Measurements from ENCODE around the gene EVX2.

Gene EVX2

DNA sequence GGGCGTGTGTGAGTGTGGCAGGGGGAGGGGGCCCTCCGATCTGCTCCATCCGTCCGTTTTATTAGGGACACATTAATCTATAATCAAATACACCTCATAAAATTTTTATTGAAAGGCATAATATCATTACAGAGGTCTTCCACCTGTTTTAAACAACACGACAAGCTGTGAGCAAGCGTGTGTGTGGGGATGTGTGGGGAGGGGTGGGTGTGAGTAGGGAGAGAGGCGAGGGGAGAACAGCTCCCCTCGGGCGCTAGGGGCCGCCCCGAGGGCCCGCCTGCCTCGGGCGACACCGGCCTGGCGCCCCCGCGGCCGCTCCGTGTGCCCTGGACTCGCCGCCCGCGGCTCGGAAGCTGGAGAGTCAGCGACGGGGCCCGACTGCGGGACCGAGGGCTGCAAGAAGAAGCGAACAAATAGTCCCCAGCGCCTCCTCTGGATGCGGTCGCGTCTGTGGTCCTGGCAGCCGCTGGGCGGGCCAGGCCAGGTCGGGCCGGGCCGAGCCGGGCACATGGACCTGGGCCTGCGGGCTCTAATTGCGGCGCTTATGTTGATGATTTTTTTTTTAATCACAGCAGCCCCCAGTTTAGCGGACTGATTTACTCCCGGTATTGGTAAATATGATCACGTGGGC, 38.4 kb upstream of the EVX2 start:
- no peak for DNase-seq (ENCODE audit: low spot score)

DNA sequence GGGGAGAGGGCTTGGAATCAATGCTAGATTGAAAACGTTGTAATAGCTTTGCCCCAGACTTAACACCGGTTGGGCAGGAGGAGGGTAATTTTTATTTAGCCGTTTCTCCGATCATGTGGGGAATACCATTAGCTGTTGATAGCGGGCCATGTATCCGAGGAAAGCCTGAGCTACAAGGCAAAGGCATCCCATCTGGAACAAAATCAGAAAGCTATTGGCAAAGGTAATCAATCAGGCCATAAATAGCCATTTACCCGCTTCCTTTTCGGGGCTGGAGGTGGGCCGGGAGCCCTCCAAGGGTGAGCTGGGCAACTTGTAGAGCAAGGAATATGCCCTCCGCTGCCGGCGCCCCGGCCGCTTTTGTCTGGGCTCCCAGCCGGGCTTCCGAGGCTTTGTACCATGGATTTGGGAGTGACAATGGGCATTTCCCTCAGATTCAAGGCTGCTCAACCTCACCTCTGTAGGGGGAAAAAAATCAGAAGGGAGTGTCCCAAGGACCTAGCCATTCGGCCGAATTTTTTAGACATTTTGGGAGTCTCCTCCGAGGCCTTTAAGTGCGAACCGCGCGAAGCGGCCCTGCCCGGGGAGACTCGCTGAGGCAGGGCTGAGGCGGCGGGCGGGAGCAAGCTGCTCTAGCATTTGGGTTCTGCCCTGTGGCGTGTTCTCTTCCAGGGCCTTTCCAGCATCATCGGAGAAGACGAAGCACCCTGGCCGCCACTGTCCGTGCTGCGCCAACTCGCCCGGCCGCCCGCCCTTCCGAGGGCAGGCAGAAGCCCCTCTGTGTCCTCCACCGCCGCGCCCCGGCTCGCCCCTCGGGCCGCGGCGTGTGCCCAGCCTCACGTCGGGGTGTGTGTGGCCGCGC, 37.7 kb upstream of the EVX2 start:
- DNase-seq (ENCODE audit: low spot score): no peak

DNA sequence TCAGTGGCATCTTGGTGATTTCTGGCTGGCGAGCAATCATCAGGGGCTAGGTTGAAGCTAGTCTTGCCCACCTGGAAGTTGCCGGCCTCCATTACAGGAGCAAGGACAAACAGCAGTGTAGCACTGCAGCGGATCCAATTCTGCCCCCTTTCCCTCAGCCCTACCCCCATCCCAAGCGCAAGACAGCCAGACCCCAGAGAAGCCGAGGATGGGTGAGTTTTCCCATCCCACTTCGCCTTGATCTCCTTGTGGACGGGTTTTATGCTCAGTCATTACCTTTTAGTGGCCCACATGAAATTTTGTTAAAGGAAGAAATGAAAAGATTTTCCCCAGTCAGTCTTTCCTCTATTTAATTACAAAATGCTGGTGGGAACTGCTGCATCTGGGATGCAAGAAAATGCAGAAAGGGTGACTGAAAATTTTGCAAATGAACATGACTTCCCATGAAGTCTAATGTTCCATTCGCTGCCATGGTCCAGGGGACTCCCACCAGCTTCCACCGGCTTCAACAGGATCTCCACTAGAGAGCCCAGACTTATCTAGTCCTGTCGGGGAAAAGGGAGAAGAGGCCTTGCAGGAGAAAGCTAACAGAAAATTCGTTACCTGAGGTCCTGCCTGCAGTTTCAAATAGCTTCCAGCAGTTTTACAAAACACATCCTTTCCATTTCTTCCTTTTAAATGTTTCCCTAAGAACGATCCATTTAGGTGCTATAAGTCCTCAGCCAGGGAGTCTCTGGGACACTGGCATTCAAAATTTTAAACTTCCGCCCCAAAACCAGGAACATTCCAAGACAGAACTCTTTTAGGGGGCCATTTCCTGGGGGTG, 36.8 kb upstream of the EVX2 start:
- no peak for DNase-seq (ENCODE audit: low spot score)

DNA sequence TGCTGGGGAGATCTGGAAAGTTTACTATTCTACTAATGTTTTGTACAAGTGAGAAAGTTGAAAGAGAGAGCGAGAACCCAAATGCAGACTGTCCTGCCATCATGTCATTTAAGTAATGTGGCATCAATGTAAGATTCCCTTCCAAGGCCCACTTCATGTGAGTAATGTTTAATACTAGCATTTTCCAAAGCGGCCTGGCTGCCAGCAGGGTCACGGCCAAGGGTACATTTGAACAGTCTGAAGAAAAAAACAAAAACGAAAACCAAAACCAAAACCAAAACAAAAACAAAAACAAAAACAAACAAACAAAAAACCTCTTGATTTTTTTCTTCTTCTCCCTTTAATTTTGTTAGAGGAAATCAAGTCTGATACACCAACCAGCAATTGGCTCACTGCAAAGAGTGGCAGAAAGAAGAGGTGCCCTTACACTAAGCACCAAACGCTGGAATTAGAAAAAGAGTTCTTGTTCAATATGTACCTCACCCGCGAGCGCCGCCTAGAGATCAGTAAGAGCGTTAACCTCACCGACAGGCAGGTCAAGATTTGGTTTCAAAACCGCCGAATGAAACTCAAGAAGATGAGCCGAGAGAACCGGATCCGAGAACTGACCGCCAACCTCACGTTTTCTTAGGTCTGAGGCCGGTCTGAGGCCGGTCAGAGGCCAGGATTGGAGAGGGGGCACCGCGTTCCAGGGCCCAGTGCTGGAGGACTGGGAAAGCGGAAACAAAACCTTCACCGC, 35.0 kb upstream of the EVX2 start:
- no peak for DNase-seq (ENCODE audit: low spot score)

DNA sequence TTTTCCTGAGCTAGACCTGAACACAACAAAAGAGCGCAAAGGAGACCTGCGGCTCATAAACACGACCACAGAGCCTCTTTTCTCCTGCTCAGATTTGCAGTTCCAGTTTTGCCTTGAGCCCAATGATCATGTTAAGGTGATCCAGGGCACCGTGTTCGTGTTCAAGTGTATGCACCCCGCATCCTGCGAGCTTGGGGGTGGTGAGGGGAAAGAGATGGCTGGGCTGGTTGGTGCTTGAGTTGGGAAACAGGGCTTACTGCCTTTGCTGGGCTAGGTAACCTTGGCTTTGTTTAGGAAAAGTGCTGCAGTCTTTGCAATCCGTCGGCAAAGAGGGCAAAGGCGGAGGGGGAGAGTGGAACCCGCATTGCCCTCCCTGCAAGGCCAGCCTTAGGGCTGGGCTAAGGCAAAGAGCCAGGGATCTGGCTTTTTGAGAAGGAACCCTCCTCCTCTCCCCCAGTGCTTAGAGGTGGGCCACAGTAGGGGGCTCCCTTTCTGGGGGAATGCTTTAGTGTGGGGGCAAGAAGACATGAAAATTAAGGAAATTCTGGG, 34.1 kb upstream of the EVX2 start:
- no peak for DNase-seq (ENCODE audit: low spot score)

DNA sequence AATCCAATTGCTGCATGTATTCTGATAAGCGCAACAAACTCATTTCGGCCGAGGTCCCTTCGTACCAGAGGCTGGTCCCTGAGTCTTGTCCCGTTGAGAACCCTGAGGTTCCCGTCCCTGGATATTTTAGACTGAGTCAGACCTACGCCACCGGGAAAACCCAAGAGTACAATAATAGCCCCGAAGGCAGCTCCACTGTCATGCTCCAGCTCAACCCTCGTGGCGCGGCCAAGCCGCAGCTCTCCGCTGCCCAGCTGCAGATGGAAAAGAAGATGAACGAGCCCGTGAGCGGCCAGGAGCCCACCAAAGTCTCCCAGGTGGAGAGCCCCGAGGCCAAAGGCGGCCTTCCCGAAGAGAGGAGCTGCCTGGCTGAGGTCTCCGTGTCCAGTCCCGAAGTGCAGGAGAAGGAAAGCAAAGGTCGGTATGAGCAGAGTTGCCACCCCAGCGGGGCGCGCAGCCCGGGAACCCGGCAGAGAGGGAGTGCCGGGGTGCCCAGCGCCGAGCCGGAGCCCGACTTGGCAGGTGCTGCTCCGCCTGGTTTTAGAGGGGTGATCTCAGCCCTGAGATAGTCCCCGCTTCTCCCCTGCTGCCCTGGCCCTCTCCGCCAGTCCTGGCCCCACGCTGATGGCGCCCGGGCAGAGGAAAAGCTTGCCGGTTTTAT, 33.5 kb upstream of the EVX2 start:
- no peak for DNase-seq (ENCODE audit: low spot score)

DNA sequence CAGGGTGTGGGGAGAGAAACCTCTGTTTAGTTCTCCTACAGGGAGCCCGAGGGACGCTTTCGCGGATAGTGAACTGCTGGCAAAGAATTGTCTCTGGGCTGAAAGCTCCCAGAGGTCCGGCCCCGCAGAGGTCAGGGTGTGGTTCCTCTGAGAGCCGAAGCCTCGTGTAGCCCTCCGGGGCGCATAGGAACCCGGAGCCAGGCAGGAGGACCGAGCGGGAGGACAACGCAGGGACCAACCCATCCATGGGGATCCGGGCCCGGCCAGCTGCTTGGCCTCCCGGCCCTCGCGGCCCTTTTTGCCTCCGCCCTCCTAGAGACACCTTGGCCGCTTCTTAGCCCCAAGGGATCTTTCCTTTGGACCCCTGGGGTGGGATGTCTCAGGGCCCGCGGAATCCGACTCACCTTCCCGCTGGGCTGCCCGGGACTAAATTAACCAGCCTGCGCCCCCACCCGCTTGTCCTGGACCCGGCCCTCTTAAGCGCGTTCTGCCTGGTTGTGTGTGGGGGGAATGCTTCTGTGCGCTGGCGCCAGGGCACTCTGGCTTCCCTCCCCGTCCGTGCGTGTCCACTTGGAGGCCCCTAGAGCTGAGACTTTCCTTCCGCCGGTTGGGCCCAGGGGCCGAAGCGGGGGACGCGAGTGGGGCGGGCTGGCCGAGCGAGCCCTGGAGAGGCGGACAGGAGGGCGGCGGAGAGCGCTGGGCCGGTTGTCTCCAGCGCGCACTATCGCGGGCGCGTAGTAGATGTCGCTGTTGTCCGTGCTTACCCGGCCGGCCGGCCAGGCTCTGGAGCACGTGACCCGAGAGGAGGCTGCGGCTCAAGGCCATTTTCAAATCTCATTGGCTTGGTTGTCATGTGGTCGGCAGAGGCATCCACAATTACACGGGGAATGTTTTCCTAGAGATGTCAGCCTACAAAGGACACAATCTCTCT, 32.4 kb upstream of the EVX2 start, which contains the start of gene HOXD10:
Gene HOXD10, plus strand, starts transcription at position 896 of the 931 bp plus-strand sequence. CDS start 56 bp downstream, outside the sequence.
- DNase-seq (ENCODE audit: low spot score): no peak

DNA sequence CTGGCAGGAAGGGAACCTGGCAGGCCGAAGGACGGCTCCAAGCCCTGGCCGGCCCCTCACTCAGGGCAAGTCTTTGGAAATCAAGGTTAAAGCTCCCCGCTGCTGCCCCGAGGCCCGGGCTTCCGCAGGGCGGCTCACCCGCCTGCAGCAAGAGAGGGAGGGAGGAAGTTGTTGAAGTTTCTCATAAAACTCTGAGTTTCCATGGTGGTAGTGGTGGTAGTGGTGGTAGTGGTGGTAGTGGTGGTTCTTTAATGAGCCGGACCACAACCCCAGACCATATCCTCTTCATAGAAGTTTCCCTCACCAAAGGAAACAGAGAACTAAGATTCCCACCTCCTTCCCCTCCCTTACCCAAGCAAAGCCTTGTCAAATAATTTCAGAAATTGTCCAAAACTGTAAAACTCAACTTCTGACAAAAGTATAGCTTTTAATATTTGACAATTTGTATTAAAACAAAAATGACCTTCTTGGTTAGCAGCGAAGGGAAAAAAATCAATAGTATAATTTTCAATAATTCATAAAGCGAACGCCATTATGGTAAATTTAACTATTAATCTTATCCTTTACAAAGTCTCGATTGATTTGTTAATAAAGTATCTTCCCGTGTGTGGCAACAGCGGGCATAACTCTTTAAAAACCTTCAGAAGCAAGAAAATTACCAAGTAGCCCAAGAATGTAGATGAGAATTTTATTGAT, 31.3 kb upstream of the EVX2 start:
- no peak for DNase-seq (ENCODE audit: low spot score)

DNA sequence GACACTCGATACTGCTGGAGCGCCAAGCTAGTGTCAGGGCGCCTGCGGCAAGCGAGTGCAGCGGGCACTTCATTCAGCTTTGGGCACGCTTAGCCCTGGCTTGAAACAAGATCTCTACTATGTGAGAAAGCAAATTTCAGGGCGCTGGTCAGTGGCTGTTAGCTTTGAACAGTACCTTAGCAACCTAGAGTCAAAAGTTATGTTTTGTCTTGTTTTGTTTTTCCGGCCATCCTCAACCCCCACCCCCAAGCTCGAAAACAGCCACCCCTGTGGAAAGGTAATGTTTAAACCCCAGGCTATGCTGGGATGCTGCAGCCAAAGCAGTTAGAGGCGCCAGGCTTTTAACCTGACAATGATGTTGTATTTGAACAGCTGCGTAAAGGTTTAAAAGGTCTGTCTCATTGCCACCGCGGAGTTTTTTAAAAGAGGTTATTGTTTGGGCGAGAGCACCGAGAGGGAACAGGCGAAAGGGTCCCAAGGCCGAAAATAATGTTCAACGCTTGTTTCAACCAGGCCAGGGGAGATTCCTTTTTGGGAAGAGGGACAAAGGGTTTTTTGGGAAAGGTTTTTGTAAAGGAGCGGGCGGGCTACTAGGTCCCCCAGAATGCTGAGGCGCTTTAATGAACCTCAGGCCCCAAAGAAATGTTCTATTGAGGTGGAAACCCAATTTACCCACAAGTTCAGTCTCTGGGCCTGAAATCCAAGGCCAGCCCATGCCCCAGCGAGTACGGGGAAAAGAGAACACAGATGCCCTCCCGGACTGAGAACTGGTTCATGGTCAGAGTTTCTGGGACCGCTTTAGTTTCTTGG, 30.6 kb upstream of the EVX2 start:
- no peak for DNase-seq (ENCODE audit: low spot score)

DNA sequence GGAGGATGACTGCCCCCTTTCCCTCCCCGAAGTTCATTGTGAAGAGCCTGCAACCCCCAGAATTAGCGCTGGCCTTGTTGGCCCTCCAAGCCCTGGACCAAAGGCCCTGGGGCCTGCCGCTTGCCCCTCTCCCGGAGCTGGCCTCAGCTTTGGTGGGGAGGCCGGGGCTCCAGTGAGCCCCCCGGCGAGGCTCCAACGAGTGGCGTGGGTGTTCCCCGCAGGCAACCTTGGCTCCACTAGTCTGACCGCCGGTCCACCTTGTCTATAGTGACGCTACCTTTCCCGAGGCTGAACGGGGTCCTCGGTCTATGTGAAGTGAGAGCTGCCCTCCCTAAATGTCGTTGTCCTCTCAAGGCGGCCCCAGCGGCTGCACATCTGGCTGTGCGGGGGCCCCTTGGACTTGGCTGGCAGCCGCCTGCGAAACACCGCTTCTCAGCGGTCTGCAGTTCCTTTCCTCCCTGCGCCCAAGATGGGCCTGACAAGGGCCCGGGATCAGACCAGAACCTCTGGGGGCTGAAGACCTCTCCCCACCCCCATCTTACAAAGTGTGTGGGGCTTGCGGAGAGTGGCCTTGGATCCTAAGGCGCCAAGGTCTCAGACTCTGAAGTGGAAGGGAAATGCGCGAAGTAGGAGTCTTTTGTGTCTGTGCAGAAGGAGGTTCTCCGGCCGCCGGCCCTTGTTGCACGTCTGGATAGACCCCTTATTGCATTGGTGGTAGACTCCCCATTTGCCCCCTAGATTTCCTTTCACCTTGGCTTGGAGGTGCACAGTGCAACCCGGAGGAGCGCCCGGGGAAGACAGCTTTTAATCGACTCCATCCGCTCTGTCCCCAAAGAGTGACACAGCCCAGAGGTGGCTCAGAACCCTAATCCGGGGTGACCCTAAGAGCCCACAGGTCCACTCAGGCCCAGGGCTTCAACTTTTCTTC, 28.9 kb upstream of the EVX2 start:
- no peak for DNase-seq (ENCODE audit: low spot score)

DNA sequence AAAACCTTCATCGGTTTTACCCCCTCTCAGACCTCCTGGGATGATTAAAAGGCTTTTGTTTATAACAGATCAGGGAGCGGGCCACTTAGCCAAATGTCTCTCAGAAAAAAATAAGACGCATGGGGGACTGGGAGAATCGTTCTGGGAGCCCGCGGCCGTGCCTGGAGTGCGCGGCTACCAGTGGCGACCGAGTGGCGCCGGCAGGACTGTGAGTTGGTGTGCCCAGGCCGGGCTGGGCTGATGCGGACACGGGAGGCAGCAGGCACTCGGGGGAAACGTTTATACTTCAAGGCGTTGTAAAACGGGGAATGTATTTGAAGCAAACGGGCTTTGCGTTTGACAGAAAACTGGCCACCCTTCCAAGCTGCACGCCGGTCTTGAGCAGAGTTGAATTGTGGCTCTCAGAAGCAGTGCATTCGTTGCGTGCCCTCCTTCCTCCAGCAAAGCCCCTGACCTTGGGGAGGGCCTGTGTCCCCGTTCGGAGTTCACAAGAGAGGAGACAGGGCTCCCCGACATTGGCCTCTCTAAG, 28.1 kb upstream of the EVX2 start:
- DNase-seq (ENCODE audit: low spot score): no peak

DNA sequence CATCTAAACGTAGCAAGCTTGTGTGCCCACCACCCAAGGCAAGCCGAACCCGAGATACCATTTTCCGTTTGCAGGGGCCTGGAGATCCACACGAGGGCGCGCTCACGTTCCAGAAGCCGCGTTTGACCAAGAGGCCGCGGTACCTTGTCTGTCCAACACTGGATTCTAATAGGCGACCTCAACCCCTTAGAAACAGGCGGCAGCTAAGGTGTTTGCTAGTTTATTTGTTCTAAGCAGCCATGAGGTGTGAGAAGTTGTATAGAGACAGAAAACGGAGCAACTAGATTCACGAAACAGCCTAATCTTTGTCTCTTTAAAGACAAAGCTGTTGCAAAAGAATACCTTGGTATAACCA, 27.5 kb upstream of the EVX2 start:
- DNase-seq (ENCODE audit: low spot score): peak; percentile 41

DNA sequence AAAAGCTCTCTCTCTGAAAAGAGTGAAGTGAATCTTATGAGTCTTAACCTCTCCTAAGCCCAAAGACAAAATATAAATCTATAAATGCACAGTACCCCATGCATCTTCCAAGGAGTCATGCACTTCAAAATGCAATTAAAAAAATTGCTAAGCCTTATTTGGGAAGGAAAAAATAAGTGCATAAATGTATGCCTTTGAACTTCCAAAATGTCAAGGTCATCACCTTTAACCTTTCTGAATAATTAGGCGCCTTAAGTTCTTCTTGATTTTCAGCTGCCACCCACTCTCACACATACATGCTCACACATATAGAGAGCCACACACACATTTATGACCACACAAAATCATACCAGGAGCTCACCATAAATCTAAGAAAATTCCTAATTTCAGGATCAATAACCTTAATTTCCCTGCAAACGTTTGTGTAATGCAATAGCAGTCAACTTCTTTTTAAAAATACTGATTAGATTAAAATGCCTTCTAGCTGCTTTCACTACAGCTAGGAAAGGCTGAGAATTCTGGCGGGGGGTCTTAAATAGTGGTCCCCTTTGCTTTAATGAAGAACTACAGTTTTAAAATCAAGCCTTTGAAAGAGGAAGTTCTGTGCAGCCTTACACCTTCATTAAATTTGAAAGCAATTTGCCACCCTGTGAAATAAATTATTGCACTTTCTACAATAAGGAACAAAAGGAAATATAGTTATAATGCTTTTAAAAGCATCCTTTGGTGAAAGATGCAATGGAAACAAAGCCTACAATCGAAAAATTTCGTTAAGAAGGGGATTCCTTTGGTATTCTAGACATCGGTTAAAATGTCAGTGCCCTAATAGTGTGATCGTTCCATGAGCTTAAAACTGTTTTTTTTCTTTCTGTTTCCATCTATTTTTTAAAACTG, 26.9 kb upstream of the EVX2 start:
- no peak for DNase-seq (ENCODE audit: low spot score)

DNA sequence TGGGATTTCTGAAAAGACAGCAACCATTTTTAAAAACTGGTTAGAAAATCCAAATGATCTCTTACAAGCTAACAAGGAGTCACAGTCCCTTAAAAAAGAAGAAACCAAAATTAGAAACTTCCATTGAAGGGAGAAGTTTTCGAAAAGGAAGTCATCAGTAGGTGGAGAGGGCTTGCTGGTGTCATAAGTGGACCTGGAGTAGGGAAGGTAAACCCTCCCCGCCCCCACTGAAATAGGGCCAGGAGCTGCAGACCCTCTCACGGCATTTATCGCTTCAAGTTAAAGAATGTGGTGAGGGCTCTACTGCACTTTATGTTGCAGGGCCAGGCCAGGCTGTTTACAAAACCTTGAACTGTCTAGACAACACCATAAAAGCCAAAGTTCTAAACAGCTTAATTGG, 26.2 kb upstream of the EVX2 start:
- DNase-seq (ENCODE audit: low spot score): no peak

DNA sequence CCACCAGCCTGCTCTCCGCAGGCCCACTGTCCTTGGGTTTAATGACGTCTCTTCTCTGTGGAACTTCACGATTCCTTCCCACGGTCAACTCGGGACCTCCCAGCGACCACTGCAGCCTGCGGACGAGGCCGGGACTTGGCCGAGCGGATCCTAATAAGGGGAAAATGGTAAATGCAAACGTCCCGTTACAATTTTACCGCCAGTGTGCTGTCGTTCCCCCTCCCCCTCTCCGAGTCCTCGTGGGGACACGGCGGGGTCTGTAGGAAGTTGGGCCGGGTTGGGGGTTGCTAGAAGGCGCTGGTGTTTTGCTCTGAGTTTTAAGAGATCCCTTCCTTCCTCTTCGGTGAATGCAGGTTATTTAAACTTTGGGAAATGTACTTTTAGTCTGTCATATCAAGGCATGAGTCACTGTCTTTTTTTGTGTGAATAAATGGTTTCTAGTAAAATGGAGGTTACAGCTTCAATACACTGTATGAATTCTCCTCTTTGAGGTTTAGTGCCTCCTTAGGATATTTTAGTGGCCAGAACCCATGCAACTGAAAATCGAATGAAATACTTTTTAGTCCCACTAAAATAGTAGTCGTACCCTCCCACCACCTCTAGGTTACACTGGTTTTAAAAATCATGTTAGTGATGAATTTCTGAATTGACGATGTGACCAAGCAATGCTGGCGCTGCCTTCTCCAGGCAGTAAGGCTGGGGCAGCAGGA, 25.6 kb upstream of the EVX2 start:
- no peak for DNase-seq (ENCODE audit: low spot score)

Data from germinal center (tissue), 1 donor.